Uterus (tissue), 4 donors: Measurements from ENCODE around the gene LRP1B. TPM values are rescaled to one million over a fixed set of nuclear protein-coding genes. Genes with fewer than 3 reads are reported as not detected.
"Not testable (repeated sequence)": the region's sequence is repeated elsewhere in the genome, so short reads cannot be mapped to it uniquely, and the experiment has no call there.

Experiments
- DNase-seq, 2 donors: peaks; one replicate each; pipeline ENCODE4 v3.0.0-alpha.2; 2019 to 2020
- H3K27ac ChIP-seq, 2 donors: fragments of 200-600 bp; sonication (generic); 1 replicate in 1 of 2; 2 replicates in 1 of 2; pipeline ENCODE4 v1.5.1; 2016 to 2018
- H3K27me3 ChIP-seq, 2 donors: fragments of 200-600 bp; sonication (generic); one replicate each; pipeline ENCODE4 v1.5.1; 2018 to 2019; ENCODE audit warnings: control low read depth in 1 of 2
- H3K36me3 ChIP-seq, 2 donors: fragments of 200-600 bp; sonication (generic); one replicate each; pipeline ENCODE4 v1.5.1; 2019; ENCODE audit warnings: control low read depth in 1 of 2
- H3K4me1 ChIP-seq, 2 donors: fragments of 200-600 bp; sonication (generic); one replicate each; pipeline ENCODE4 v1.5.1; 2018 to 2019; ENCODE audit warnings: control low read depth in 1 of 2
- H3K4me3 ChIP-seq, 2 donors: fragments of 200-600 bp; sonication (generic); 1 replicate in 1 of 2; 2 replicates in 1 of 2; pipeline ENCODE4 v1.5.1; 2018 to 2019; ENCODE audit warnings: mild to moderate bottlenecking in 1 of 2
- H3K9me3 ChIP-seq, 2 donors: fragments of 200-600 bp; sonication (generic); one replicate each; pipeline ENCODE4 v1.5.1; 2019; ENCODE audit warnings: control low read depth in 1 of 2
- POLR2A ChIP-seq, 2 donors: fragments of 450-650 bp; IDR thresholded peaks; one replicate each; pipeline ENCODE4 v1.6.1; 2016; ENCODE audit warnings: antibody characterized with exemption in 2 of 2, mild to moderate bottlenecking in 1 of 2, moderate library complexity in 1 of 2
- intact Hi-C: fragments of 100-400 bp; cut with DNase I; formaldehyde crosslinking; loops from one replicate; pipeline ENCODE4 v1.15.1; 2023; ENCODE audit warnings: low total_unique reads
- total RNA-seq, 4 donors: library from RNA; depleted of rRNA in 3 of 4; stranded (reverse); fragments of >200 nt in 3 of 4; gene quantifications; one replicate each; pipeline versions ENCODE4 v1.1.0 to v1.2.4, GENCODE V29; 2014 to 2023
- TF ChIP-seq, protein P1 (sequence below), 4 experiments: fragments of 200-600 bp in 2 of 4; fragments of 450-650 bp in 2 of 4; sonication (generic) in 2 of 4; IDR thresholded peaks; one replicate each; pipeline ENCODE4 v1.5.1; 2016 to 2019; ENCODE audit warnings: antibody characterized with exemption in 4 of 4, mild to moderate bottlenecking in 2 of 4, moderate library complexity in 1 of 4
- donor health status: DM: yes; HTN: yes; CAD: no.

LRP1B gene
- total RNA-seq, 4 donors from 2014 or later = 0.29 to 7.3 (median 0.79) TPM; not detected in 1

DNA sequence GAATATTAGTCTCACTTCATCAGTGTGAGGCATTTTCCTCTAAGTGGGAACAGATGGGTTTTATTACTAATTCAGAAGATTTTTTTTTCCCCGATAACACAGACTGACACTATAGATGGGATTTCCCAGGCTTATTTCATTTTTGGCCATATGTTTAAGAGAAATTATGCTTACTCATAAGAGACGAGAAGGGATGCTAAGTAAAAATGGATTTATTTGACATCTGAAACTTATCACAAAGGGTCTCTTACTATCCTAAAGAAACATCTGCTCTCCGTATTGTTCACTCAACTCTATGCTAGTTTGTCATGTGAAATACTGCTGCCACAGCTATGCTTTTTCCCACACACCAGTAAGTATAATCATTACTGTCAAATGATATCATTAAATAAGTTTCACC, 1476.3 kb downstream of the LRP1B start:
- intact Hi-C loops = no loop called here
- Histone ChIP-seq H3K36me3 (no peaks in the 10 kb centered on the region), H3K4me3 (no peak overlapping the region), H3K27ac (no peak overlapping the region), H3K4me1 (no peaks in the 10 kb centered on the region), H3K9me3 (no peaks in the 10 kb centered on the region), H3K27me3 (no peaks in the 10 kb centered on the region)
- TF ChIP-seq POLR2A (IDR thresholded peaks at IDR 0.05) = no peak
- TF ChIP-seq, protein P1, sequence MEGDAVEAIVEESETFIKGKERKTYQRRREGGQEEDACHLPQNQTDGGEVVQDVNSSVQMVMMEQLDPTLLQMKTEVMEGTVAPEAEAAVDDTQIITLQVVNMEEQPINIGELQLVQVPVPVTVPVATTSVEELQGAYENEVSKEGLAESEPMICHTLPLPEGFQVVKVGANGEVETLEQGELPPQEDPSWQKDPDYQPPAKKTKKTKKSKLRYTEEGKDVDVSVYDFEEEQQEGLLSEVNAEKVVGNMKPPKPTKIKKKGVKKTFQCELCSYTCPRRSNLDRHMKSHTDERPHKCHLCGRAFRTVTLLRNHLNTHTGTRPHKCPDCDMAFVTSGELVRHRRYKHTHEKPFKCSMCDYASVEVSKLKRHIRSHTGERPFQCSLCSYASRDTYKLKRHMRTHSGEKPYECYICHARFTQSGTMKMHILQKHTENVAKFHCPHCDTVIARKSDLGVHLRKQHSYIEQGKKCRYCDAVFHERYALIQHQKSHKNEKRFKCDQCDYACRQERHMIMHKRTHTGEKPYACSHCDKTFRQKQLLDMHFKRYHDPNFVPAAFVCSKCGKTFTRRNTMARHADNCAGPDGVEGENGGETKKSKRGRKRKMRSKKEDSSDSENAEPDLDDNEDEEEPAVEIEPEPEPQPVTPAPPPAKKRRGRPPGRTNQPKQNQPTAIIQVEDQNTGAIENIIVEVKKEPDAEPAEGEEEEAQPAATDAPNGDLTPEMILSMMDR (IDR thresholded peaks at IDR 0.05) = no peak
- no peak for DNase-seq

DNA sequence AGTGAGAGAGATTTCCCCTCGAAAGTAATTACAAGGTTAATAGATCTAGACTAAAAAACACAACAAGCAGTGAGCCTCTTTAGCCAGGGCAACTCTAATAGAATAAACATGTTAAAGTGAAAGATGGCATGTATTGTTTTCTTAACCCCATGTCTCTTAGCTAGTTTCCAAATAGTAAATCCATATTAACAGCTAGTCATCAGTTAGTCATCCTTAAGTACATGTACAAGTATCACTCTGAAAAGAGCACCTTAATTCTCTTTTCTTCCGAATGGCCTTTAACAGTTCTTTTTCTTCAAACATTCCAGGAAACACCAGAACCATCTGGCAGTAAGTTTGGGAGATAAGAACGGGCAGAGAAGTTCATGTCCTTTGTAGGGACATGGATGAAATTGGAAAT, 1480.0 kb downstream of the LRP1B start:
- Histone ChIP-seq H3K27me3 (no peaks in the 10 kb centered on the region), H3K4me1 (no peaks in the 10 kb centered on the region), H3K27ac (no peak overlapping the region), H3K9me3 (no peaks in the 10 kb centered on the region), H3K4me3 (no peak overlapping the region), H3K36me3 (no peaks in the 10 kb centered on the region)
- intact Hi-C loops = no loop called here
- TF ChIP-seq, protein P1 (IDR thresholded peaks at IDR 0.05) = no peak
- no peak for TF ChIP-seq POLR2A (IDR thresholded peaks at IDR 0.05)
- no peak for DNase-seq

DNA sequence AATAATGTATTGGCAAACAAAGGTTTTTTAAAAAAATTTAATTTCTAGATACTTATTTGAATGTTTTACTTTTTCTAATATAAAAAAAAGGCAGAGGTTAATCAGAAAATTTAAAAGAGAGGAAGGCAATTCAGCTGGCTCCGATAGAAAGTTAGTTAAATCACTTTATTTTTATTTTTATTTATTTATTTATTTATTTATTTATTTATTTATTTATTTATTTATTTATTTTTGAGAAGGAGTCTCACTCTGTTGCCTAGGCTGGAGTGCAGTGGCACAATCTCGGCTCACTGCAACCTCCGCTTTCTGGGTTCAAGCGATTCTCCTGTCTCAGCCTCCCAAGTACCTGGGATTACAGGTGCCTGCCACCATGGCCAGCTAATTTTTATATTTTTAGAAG, 1480.7 kb downstream of the LRP1B start:
- intact Hi-C loops, DNase-seq: not testable (repeated sequence)

DNA sequence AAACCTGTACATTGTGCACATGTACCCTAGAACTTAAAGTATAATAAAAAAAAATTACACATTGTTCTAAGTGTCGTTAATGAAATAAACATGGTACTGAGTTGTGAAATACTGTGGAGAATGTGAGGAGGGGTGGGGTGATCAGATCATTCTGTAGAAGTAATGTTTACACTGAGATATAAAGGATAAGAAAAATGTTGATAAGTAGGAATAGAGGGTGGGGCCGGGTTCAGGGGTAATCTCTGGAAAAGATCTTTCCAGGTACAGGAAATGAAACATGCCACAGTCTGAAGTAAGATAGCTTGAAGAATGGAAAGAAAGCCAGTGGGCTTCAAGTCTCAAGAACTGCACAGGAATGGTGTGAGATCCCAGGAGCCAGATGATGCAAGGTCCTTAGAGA, 1482.4 kb downstream of the LRP1B start:
- Histone ChIP-seq H3K27me3 (no peaks in the 10 kb centered on the region), H3K4me3 (no peak overlapping the region), H3K4me1 (no peaks in the 10 kb centered on the region), H3K9me3 (no peaks in the 10 kb centered on the region), H3K36me3 (no peaks in the 10 kb centered on the region), H3K27ac (no peak overlapping the region)
- TF ChIP-seq, protein P1 (IDR thresholded peaks at IDR 0.05) = no peak
- TF ChIP-seq POLR2A (IDR thresholded peaks at IDR 0.05) = no peak
- DNase-seq = no peak
- intact Hi-C loops = no loop called here

More for the DNA sequence above, 1480.7 kb downstream of the LRP1B start:
- H3K27me3 ChIP-seq, H3K4me3 ChIP-seq, H3K4me1 ChIP-seq, H3K9me3 ChIP-seq, H3K36me3 ChIP-seq, H3K27ac ChIP-seq: not testable (repeated sequence)

DNA sequence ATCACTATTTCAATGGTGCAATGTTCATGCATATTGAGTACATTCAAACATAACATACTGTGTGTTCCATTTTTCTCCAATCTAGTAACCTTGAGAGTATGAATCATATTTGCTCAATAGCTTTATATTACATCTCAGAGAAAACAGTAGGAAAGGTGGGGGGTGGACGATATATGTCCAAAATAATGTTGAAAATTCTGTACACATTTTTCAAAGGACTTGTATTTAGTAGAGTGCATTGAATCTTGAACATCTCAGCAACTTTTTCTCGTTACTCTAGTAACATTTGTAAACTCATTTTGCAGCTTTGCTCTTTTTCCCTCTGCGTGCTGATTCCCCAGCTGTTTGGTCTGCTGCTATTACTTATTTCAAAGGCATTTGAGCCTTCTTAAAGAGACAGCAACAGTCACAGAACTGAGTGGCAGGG, 1487.0 kb downstream of the LRP1B start:
- H3K27ac ChIP-seq = no peak overlapping the region
- no peaks in the 10 kb centered on the region for H3K27me3 ChIP-seq
- no peak overlapping the region for H3K4me3 ChIP-seq
- no peaks in the 10 kb centered on the region for H3K4me1 ChIP-seq
- no peaks in the 10 kb centered on the region for H3K36me3 ChIP-seq
- intact Hi-C loops = no loop called here
- DNase-seq = no peak
- no peaks in the 10 kb centered on the region for H3K9me3 ChIP-seq
- TF ChIP-seq, protein P1 (IDR thresholded peaks at IDR 0.05) = no peak
- no peak for TF ChIP-seq POLR2A (IDR thresholded peaks at IDR 0.05)

DNA sequence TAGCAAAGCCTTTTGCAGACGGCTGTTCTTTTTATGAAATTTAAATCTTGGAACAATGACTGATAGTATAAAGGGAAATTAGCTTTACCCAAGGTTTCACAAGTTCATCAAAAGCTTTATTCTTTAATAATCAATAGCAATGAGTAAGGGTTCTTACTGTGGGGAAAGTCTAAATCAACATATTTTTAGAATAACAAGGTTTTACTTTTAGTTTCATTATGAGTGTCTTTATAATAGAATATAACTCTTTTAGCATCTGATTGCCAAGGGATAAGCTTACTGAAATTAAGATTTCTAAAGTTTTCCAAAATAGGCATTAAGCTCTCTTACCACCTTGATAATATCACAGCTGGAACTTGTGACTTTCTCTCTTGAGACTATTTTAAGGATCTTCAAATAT, 1489.7 kb downstream of the LRP1B start:
- TF ChIP-seq POLR2A (IDR thresholded peaks at IDR 0.05) = no peak
- TF ChIP-seq, protein P1 (IDR thresholded peaks at IDR 0.05) = no peak
- Histone ChIP-seq H3K4me3 (no peak overlapping the region), H3K4me1 (no peaks in the 10 kb centered on the region), H3K27ac (no peak overlapping the region), H3K9me3 (no peaks in the 10 kb centered on the region), H3K36me3 (no peaks in the 10 kb centered on the region), H3K27me3 (no peaks in the 10 kb centered on the region)
- intact Hi-C loops = no loop called here
- DNase-seq = no peak
